ENCODE data around the gene ADCYAP1R1. TPM values are rescaled to one million over a fixed set of nuclear protein-coding genes. Genes with fewer than 3 reads are reported as not detected.

ADCYAP1R1 gene
- total RNA-seq, 2 experiments from 2014 or later, result not detected

GRCh38 chr7:31082447-31082846 is 30.3 kb downstream of the ADCYAP1R1 start:
- intact Hi-C loops (cut with micrococcal nuclease), result no loop called here
- H3K36me3 Mint-ChIP-seq (ENCODE audit: low read depth), result no peaks in the 10 kb centered on the region
- DNase-seq, result no peak
- no peaks in the 10 kb centered on the region for H3K4me1 Mint-ChIP-seq (ENCODE audit: low read depth)
- no peak overlapping the region for H3K27ac Mint-ChIP-seq
- H3K4me3 Mint-ChIP-seq, result no peak overlapping the region
- H3K27me3 Mint-ChIP-seq (ENCODE audit: low read depth), result peaks cover 9% of the 10 kb centered on the region
- CTCF ChIA-PET, result interaction anchor here (0.9 to 1.4 kb wide), 3 partner anchors 40 to 144 kb away, joined by 3 read pairs; no protein-coding TSS in a partner anchor
- H3K9me3 Mint-ChIP-seq, result no peaks in the 10 kb centered on the region

DNA sequence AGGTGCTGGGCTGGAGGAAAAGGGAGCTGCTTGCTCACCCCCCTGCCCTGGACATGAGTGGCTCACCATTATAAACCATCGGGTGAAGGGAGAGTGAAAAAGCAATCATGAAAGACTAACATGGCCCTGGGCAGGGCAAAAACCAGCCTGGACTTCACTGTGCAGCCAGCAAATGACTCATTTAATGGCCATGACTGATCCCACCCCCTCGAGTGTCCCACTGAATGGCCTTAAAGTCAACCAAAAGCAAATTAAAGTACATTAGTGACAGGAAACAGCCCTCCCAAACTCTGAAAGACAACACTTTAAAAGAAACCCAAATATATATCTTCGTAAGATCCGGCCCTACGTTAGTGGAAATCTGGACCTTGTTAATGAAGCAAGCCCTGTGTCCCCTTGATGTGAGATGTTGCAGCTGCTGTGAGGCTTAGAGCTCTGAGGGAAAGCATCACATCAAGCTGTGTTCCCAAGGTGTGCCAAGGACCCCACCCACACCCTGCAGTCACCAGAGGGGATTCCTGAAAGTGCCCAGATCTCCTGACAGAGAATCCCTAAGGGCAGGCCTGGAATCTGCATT is 31.2 kb downstream of the ADCYAP1R1 start:
- H3K9me3 Mint-ChIP-seq, result no peaks in the 10 kb centered on the region
- no peaks in the 10 kb centered on the region for H3K36me3 Mint-ChIP-seq (ENCODE audit: low read depth)
- peaks cover 9% of the 10 kb centered on the region for H3K27me3 Mint-ChIP-seq (ENCODE audit: low read depth)
- DNase-seq, result no peak
- H3K4me1 Mint-ChIP-seq (ENCODE audit: low read depth), result no peaks in the 10 kb centered on the region
- no peak overlapping the region for H3K27ac Mint-ChIP-seq
- H3K4me3 Mint-ChIP-seq, result no peak overlapping the region
- CTCF ChIA-PET, result interaction anchor here (1.4 kb wide), 1 partner anchor 100 kb away, joined by 3 read pairs; no protein-coding TSS in a partner anchor
- intact Hi-C loops (cut with micrococcal nuclease), result no loop called here

- no peak for DNase-seq
- no peaks in the 10 kb centered on the region for H3K36me3 Mint-ChIP-seq (ENCODE audit: low read depth)
- no peaks in the 10 kb centered on the region for H3K4me1 Mint-ChIP-seq (ENCODE audit: low read depth)
- H3K27ac Mint-ChIP-seq, result no peak overlapping the region
- H3K27me3 Mint-ChIP-seq (ENCODE audit: low read depth), result peaks cover 9% of the 10 kb centered on the region
- CTCF ChIA-PET, result no interaction called here
- intact Hi-C loops (cut with micrococcal nuclease), result no loop called here
- no peak overlapping the region for H3K4me3 Mint-ChIP-seq
- H3K9me3 Mint-ChIP-seq, result no peaks in the 10 kb centered on the region
These were observed 32.1 kb downstream of the ADCYAP1R1 start for GRCh38 chr7:31084226-31084625.

DNA sequence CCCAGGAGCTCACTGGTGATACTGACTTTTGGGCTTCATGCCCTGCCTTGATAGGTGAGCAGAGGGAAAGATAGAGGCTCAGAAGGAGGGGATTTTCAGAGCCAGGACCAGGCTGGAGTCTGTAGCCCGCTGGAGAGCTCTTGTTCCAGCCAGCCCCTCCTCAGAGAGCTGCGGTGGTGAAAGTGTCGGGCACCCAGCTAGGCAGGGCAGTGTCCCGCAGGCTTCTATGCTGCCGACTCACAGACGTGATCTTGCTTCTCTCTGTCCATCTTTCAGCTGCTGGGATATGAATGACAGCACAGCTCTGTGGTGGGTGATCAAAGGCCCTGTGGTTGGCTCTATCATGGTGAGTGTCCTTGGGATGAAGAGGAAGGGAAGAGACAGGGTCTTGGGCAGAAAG is 35.2 kb downstream of the ADCYAP1R1 start:
- H3K27me3 Mint-ChIP-seq (ENCODE audit: low read depth), result peaks cover 6% of the 10 kb centered on the region
- CTCF ChIA-PET, result no interaction called here
- H3K4me1 Mint-ChIP-seq (ENCODE audit: low read depth), result no peaks in the 10 kb centered on the region
- intact Hi-C loops (cut with micrococcal nuclease), result no loop called here
- H3K9me3 Mint-ChIP-seq, result no peaks in the 10 kb centered on the region
- no peaks in the 10 kb centered on the region for H3K36me3 Mint-ChIP-seq (ENCODE audit: low read depth)
- no peak for DNase-seq
- no peak overlapping the region for H3K4me3 Mint-ChIP-seq
- no peak overlapping the region for H3K27ac Mint-ChIP-seq

- no peaks in the 10 kb centered on the region for H3K4me1 Mint-ChIP-seq (ENCODE audit: low read depth)
- intact Hi-C loops (cut with micrococcal nuclease), result no loop called here
- H3K27ac Mint-ChIP-seq, result no peak overlapping the region
- H3K9me3 Mint-ChIP-seq, result no peaks in the 10 kb centered on the region
- no peak overlapping the region for H3K4me3 Mint-ChIP-seq
- no peak for DNase-seq
- no peaks in the 10 kb centered on the region for H3K36me3 Mint-ChIP-seq (ENCODE audit: low read depth)
- H3K27me3 Mint-ChIP-seq (ENCODE audit: low read depth), result peaks cover 2% of the 10 kb centered on the region
- CTCF ChIA-PET, result no interaction called here
These were observed 39.9 kb downstream of the ADCYAP1R1 start for GRCh38 chr7:31091924-31092434.

- Mint-ChIP-seq H3K27ac (no peak overlapping the region), H3K4me3 (no peak overlapping the region), H3K9me3 (no peaks in the 10 kb centered on the region), H3K27me3 (ENCODE audit: low read depth) (peaks cover 2% of the 10 kb centered on the region), H3K4me1 (ENCODE audit: low read depth) (no peaks in the 10 kb centered on the region), H3K36me3 (ENCODE audit: low read depth) (no peaks in the 10 kb centered on the region)
- no peak for DNase-seq
- intact Hi-C loops (cut with micrococcal nuclease), result no loop called here
- CTCF ChIA-PET, result no interaction called here
These were observed 40.5 kb downstream of the ADCYAP1R1 start for GRCh38 chr7:31092606-31093005.

DNA sequence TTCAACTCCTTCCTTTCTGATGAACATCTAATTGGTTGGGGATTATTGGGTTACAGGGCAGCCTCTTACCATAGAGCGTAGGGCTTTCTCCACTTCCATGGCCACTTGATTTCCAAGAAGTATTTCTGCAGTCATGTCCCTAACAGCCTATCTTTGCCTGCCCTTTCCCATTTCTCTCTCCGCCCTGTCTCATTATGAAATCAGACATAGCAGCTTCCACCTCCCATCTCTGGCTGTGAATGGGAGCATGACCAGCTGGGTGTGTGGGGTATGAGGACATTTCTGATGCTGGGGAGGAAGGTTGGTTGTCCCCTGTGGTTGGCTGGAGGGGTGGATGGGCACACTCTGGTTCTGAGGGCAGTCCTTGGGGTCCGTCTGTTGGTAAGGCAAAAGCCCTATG is 41.2 kb downstream of the ADCYAP1R1 start:
- intact Hi-C loops (cut with micrococcal nuclease), result no loop called here
- no peaks in the 10 kb centered on the region for H3K9me3 Mint-ChIP-seq
- CTCF ChIA-PET, result interaction anchor here (1.6 kb wide), 1 partner anchor 110 kb away, joined by 3 read pairs; no protein-coding TSS in a partner anchor
- H3K27ac Mint-ChIP-seq, result no peak overlapping the region
- H3K4me1 Mint-ChIP-seq (ENCODE audit: low read depth), result no peaks in the 10 kb centered on the region
- no peaks in the 10 kb centered on the region for H3K36me3 Mint-ChIP-seq (ENCODE audit: low read depth)
- DNase-seq, result no peak
- H3K27me3 Mint-ChIP-seq (ENCODE audit: low read depth), result peaks cover 2% of the 10 kb centered on the region
- no peak overlapping the region for H3K4me3 Mint-ChIP-seq

DNA sequence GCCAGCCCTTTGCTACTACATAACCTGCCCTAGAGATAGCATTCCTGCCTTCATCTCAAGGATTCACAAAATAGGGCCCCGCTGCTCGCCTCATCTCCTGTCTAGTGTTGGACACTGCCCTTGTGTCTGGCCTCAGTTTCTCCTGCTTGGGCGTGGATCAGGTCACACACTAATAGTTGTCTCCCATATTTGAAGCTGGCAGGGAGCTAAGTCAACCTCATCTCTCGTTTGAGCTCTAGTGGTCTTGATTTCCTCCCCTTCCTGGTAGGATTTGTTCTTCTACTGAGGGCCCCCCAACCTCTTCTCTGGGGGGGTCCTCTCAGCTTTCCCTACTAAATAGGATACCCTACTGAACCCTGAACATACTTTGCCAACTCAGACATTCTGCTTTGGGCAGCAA is 42.2 kb downstream of the ADCYAP1R1 start:
- CTCF ChIA-PET, result interaction anchor here (1.0 to 1.6 kb wide), 3 partner anchors 111 to 156 kb away, joined by 3 to 4 read pairs (median 3); no protein-coding TSS in a partner anchor
- H3K9me3 Mint-ChIP-seq, result no peaks in the 10 kb centered on the region
- intact Hi-C loops (cut with micrococcal nuclease), result no loop called here

GRCh38 chr7:31095286-31096197 is 43.4 kb downstream of the ADCYAP1R1 start:
- no peaks in the 10 kb centered on the region for H3K36me3 Mint-ChIP-seq (ENCODE audit: low read depth)
- no peak for DNase-seq
- intact Hi-C loops (cut with micrococcal nuclease), result no loop called here
- H3K4me1 Mint-ChIP-seq (ENCODE audit: low read depth), result no peaks in the 10 kb centered on the region
- H3K27ac Mint-ChIP-seq, result no peak overlapping the region
- no peak overlapping the region for H3K4me3 Mint-ChIP-seq
- no peaks in the 10 kb centered on the region for H3K9me3 Mint-ChIP-seq
- peaks cover 2% of the 10 kb centered on the region for H3K27me3 Mint-ChIP-seq (ENCODE audit: low read depth)
- CTCF ChIA-PET, result interaction anchor here (0.7 to 1.0 kb wide), 3 partner anchors 31 to 157 kb away, joined by 3 to 4 read pairs (median 3); no protein-coding TSS in a partner anchor

More for the DNA sequence above, 42.2 kb downstream of the ADCYAP1R1 start:
- Mint-ChIP-seq H3K27me3 (ENCODE audit: low read depth) (peaks cover 2% of the 10 kb centered on the region), H3K4me1 (ENCODE audit: low read depth) (no peaks in the 10 kb centered on the region), H3K27ac (no peak overlapping the region), H3K4me3 (no peak overlapping the region), H3K36me3 (ENCODE audit: low read depth) (no peaks in the 10 kb centered on the region)
- DNase-seq, result no peak

GRCh38 chr7:31096198-31096876 is 44.2 kb downstream of the ADCYAP1R1 start:
- Mint-ChIP-seq H3K4me3 (no peak overlapping the region), H3K27ac (no peak overlapping the region), H3K9me3 (no peaks in the 10 kb centered on the region), H3K4me1 (ENCODE audit: low read depth) (no peaks in the 10 kb centered on the region), H3K36me3 (ENCODE audit: low read depth) (no peaks in the 10 kb centered on the region), H3K27me3 (ENCODE audit: low read depth) (peaks cover 2% of the 10 kb centered on the region)
- intact Hi-C loops (cut with micrococcal nuclease), result no loop called here
- CTCF ChIA-PET, result interaction anchor here (1.1 kb wide), 1 partner anchor 38 kb away, joined by 3 read pairs; no protein-coding TSS in a partner anchor
- no peak for DNase-seq

- Mint-ChIP-seq H3K4me3 (no peak overlapping the region), H3K27ac (no peak overlapping the region), H3K4me1 (ENCODE audit: low read depth) (no peaks in the 10 kb centered on the region), H3K9me3 (no peaks in the 10 kb centered on the region), H3K36me3 (ENCODE audit: low read depth) (no peaks in the 10 kb centered on the region), H3K27me3 (ENCODE audit: low read depth) (peaks cover 2% of the 10 kb centered on the region)
- CTCF ChIA-PET, result interaction anchor here (1.1 kb wide), 1 partner anchor 37 kb away, joined by 3 read pairs; no protein-coding TSS in a partner anchor
- DNase-seq, result no peak
- intact Hi-C loops (cut with micrococcal nuclease), result no loop called here
These were observed 44.8 kb downstream of the ADCYAP1R1 start for GRCh38 chr7:31096877-31097258.

Data from activated naive CD4-positive, alpha-beta T cell treated with anti-CD3 and anti-CD28 coated beads for 36 hours (primary cell).